Measurements from ENCODE around the gene LZTFL1.

Gene LZTFL1

DNA sequence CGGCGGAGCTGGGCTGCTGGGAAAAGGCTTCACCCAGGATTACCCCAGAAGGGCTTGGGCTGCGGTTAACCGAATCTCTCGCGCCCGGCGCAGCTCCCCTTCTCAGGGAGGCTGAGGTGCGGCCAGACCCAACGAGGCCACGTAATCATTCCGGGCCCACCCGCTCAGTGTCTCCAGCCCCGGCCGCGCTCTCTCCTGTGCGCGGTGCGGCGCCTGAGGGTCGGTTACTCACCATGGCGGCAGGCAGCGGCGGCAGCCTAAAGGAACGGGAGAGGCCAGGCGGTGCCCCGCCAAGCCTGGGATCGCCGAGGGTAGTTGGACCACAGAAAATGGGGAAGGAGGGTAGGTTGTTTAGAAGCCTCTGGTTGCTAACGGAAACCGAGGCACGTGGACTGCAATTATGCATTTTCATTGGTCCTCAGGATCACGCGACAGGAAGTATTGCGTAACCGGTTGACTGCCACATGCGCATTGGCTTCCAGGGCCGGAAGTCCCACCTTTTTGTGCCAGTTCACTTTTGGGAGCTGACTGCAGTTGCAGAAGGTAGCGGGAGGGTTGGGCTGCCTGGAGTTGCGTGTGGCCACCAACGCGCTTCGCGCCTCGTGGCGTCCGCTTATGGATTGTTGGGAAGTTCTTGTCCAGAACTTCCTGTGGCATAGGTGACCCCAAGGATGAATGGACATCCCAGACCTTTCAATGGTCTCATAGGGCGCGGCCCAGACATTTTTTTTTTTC, at the start of gene LZTFL1:
LZTFL1 (minus strand) TSS at position 363 of the 735 bp plus-strand sequence; CDS start at position 235, 128 bp downstream.
- Histone ChIP-seq H3K36me3 (no peaks in the 10 kb centered on the region), H3K27me3 (peaks cover 55% of the 10 kb centered on the region), H3K27ac (peak within 1 kb of the TSS; percentile 65), H3K4me3 (ENCODE audit: low read depth in 1 of 2, low read length in 1 of 2) (peak within 1 kb of the TSS; percentile 76 to 82), H3K4me1 (ENCODE audit: control insufficient read depth in 1 of 2, insufficient read depth in 1 of 2, low read depth in 1 of 2, low read length in 1 of 2) (peaks cover 13 to 15% of the 10 kb centered on the region in 2 experiments), H3K9me3 (no peaks in the 10 kb centered on the region)
- TF ChIP-seq, protein P1, sequence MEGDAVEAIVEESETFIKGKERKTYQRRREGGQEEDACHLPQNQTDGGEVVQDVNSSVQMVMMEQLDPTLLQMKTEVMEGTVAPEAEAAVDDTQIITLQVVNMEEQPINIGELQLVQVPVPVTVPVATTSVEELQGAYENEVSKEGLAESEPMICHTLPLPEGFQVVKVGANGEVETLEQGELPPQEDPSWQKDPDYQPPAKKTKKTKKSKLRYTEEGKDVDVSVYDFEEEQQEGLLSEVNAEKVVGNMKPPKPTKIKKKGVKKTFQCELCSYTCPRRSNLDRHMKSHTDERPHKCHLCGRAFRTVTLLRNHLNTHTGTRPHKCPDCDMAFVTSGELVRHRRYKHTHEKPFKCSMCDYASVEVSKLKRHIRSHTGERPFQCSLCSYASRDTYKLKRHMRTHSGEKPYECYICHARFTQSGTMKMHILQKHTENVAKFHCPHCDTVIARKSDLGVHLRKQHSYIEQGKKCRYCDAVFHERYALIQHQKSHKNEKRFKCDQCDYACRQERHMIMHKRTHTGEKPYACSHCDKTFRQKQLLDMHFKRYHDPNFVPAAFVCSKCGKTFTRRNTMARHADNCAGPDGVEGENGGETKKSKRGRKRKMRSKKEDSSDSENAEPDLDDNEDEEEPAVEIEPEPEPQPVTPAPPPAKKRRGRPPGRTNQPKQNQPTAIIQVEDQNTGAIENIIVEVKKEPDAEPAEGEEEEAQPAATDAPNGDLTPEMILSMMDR (IDR thresholded peaks at IDR 0.05) = no peak

DNA sequence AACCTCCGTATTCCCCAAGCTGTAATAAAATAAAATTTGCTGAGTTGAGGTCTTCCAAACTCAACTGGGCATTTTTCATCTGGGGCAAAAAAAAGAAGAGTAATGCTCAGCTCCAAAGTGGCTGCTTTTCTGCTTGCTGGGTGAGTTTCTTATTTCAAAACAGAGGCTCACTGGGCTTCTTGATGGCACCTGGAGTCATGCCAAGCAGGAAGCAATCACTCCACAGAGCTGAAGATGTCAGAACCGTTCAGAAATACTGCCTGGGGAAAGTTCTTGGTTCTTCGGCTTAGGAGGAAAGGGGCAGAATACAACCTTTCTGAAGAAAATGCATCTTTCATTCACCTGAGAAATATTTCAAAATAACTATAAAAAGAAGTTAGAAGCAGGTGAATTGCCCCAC, 48.5 kb upstream of the LZTFL1 start:
- H3K27ac ChIP-seq = no peak overlapping the region
- H3K9me3 ChIP-seq = no peaks in the 10 kb centered on the region
- no peaks in the 10 kb centered on the region for H3K36me3 ChIP-seq
- TF ChIP-seq, protein P1 (IDR thresholded peaks at IDR 0.05) = no peak
- no peak overlapping the region for H3K4me3 ChIP-seq (ENCODE audit: low read depth in 1 of 2, low read length in 1 of 2)
- peaks cover 29% of the 10 kb centered on the region for H3K27me3 ChIP-seq
- H3K4me1 ChIP-seq (ENCODE audit: control insufficient read depth in 1 of 2, insufficient read depth in 1 of 2, low read depth in 1 of 2, low read length in 1 of 2) = no peaks in the 10 kb centered on the region

DNA sequence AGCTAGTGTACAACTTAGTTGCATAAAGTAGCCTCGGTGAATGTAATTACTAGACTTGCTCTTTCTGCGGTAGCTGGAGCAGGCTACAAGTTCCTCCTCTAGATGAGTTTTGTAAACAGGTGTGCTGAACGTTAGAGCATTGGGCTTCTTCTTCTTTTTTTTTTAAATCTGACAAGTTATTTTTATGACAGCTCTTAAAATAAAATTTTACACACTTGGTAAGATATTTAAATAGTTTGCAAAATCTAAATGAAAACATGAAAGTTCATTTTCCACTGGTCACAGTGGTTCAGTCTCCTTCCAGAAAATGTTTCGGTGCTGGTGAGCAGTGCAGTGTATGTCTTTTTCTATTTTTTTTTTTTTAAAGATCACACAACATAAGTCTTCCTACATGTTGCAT, 47.4 kb upstream of the LZTFL1 start:
- no peaks in the 10 kb centered on the region for H3K9me3 ChIP-seq
- TF ChIP-seq, protein P1 (IDR thresholded peaks at IDR 0.05) = no peak
- no peak overlapping the region for H3K4me3 ChIP-seq (ENCODE audit: low read depth in 1 of 2, low read length in 1 of 2)
- no peak overlapping the region for H3K27ac ChIP-seq
- no peaks in the 10 kb centered on the region for H3K36me3 ChIP-seq
- H3K27me3 ChIP-seq = peaks cover 26% of the 10 kb centered on the region
- H3K4me1 ChIP-seq (ENCODE audit: control insufficient read depth in 1 of 2, insufficient read depth in 1 of 2, low read depth in 1 of 2, low read length in 1 of 2) = no peaks in the 10 kb centered on the region

GRCh38 chr3:45887759-45888511, 46.0 kb upstream of the LZTFL1 start:
- TF ChIP-seq, protein P1 (IDR thresholded peaks at IDR 0.05) = no peak
- H3K4me3 ChIP-seq (ENCODE audit: low read depth in 1 of 2, low read length in 1 of 2) = no peak overlapping the region
- no peaks in the 10 kb centered on the region for H3K36me3 ChIP-seq
- H3K27ac ChIP-seq = no peak overlapping the region
- H3K9me3 ChIP-seq = no peaks in the 10 kb centered on the region
- H3K4me1 ChIP-seq (ENCODE audit: control insufficient read depth in 1 of 2, insufficient read depth in 1 of 2, low read depth in 1 of 2, low read length in 1 of 2) = peaks cover 0 to 3% of the 10 kb centered on the region in 2 experiments
- H3K27me3 ChIP-seq = peaks cover 20% of the 10 kb centered on the region

DNA sequence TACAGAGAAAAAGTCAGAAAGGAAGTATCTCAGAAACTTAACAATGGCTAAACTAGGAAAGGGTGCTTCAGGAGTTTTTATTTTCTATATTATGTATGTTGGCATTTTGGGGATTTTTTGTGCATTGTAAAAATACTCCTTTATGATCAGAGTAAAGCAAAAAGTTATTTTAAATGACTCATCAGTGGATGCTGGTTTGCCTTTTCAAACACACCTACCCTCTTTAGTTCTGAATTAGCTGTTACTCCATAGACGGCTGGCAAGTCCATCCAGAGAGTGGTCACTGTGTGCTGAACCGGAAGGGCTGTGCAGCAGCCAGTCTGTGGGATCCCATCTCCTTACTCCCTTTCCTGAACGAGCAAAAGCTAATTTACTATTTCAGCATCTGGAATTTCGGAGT, 45.4 kb upstream of the LZTFL1 start:
- H3K9me3 ChIP-seq = no peaks in the 10 kb centered on the region
- TF ChIP-seq, protein P1 (IDR thresholded peaks at IDR 0.05) = no peak
- no peak overlapping the region for H3K27ac ChIP-seq
- H3K4me3 ChIP-seq (ENCODE audit: low read depth in 1 of 2, low read length in 1 of 2) = no peak overlapping the region
- peaks cover 0 to 3% of the 10 kb centered on the region in 2 experiments for H3K4me1 ChIP-seq (ENCODE audit: control insufficient read depth in 1 of 2, insufficient read depth in 1 of 2, low read depth in 1 of 2, low read length in 1 of 2)
- peaks cover 20% of the 10 kb centered on the region for H3K27me3 ChIP-seq
- H3K36me3 ChIP-seq = no peaks in the 10 kb centered on the region
